Measurements from ENCODE around the gene FANCB. TPM values are rescaled to one million over a fixed set of nuclear protein-coding genes. Genes with fewer than 3 reads are reported as not detected.

FANCB gene
- total RNA-seq, 1 donor from 2014 or later, result 0.74 TPM

DNA sequence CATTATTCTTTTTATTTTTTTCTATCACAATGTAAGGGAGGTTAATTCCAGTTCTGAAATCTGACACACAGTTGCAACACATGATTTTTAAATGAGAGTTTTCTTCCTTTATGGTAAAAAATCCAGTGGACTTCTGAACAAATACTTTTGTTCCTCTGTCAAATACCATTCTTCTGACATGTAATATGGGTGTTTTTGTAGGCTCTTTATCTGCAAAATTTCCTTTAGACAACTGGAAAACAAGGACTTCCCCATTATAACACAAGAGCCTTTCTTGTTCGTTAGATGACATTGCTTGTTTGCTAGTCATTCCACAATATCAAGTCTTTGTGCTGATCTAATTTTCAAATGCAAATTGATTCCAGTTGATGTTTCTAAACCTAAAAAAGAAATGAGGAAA is 7.7 kb downstream of the FANCB start:
- DNase-seq (ENCODE audit: extremely low spot score in 2 of 2), result no peak
- H3K27ac ChIP-seq, result no peak overlapping the region
- intact Hi-C loops (cut with DNase I), result no loop called here
- no peaks in the 10 kb centered on the region for H3K36me3 ChIP-seq
- H3K27me3 ChIP-seq, result no peaks in the 10 kb centered on the region
- H3K9me3 ChIP-seq, result no peaks in the 10 kb centered on the region
- no peaks in the 10 kb centered on the region for H3K4me1 ChIP-seq
- no peak overlapping the region for H3K4me3 ChIP-seq
- TF ChIP-seq, protein P1, sequence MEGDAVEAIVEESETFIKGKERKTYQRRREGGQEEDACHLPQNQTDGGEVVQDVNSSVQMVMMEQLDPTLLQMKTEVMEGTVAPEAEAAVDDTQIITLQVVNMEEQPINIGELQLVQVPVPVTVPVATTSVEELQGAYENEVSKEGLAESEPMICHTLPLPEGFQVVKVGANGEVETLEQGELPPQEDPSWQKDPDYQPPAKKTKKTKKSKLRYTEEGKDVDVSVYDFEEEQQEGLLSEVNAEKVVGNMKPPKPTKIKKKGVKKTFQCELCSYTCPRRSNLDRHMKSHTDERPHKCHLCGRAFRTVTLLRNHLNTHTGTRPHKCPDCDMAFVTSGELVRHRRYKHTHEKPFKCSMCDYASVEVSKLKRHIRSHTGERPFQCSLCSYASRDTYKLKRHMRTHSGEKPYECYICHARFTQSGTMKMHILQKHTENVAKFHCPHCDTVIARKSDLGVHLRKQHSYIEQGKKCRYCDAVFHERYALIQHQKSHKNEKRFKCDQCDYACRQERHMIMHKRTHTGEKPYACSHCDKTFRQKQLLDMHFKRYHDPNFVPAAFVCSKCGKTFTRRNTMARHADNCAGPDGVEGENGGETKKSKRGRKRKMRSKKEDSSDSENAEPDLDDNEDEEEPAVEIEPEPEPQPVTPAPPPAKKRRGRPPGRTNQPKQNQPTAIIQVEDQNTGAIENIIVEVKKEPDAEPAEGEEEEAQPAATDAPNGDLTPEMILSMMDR (IDR thresholded peaks at IDR 0.05), result no peak

DNA sequence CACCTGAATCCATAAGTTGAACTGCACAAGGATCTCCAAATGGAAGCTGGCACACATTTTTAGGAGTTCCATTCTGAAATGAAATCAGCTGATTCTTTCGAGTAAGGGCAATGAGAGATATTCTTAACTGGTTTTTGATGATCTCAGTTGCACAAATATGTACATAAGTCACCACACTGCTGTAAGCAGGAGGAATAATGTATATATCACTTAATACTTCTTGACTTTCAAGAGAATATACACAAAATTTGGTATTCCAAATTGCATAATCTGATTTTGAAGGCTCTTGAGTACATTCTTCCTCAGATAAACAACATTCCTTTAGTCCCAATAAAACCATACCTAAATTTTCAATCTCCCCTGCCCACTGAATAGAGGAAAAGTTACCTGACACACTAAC is 8.2 kb downstream of the FANCB start:
- no peak overlapping the region for H3K27ac ChIP-seq
- H3K4me1 ChIP-seq, result no peaks in the 10 kb centered on the region
- intact Hi-C loops (cut with DNase I), result no loop called here
- DNase-seq (ENCODE audit: extremely low spot score in 2 of 2), result no peak
- H3K9me3 ChIP-seq, result no peaks in the 10 kb centered on the region
- no peaks in the 10 kb centered on the region for H3K36me3 ChIP-seq
- H3K27me3 ChIP-seq, result no peaks in the 10 kb centered on the region
- H3K4me3 ChIP-seq, result no peak overlapping the region
- no peak for TF ChIP-seq POLR2A (IDR thresholded peaks at IDR 0.05)
- TF ChIP-seq, protein P1 (IDR thresholded peaks at IDR 0.05), result no peak
- TF ChIP-seq POLR2AphosphoS5 (IDR thresholded peaks at IDR 0.05; ENCODE audit: insufficient read depth in 1 of 2, low read depth in 1 of 2), result no peak

DNA sequence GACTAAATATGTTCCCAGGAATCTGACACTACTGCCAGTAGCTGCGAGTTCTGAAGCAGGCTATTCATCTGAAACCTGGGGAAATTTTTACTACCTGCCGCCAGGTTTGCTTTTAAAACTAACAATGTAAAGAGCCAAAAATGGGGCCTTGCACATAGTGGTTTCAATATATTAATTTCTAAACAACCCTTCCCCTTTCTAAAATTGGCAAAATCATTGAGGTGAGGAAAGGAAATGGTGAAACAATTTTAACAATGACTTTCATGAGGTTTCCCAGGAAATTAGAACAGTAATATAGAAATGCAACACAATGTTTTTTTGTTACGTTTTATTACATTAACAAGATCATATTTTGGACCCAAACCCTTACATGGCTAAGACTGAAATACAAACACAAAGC is 21.3 kb downstream of the FANCB start:
- H3K27ac ChIP-seq, result no peak overlapping the region
- TF ChIP-seq POLR2AphosphoS5 (IDR thresholded peaks at IDR 0.05; ENCODE audit: insufficient read depth in 1 of 2, low read depth in 1 of 2), result no peak
- TF ChIP-seq, protein P1 (IDR thresholded peaks at IDR 0.05), result no peak
- TF ChIP-seq POLR2A (IDR thresholded peaks at IDR 0.05), result no peak
- no peak overlapping the region for H3K4me3 ChIP-seq
- DNase-seq (ENCODE audit: extremely low spot score in 2 of 2), result no peak
- H3K36me3 ChIP-seq, result no peaks in the 10 kb centered on the region
- no peaks in the 10 kb centered on the region for H3K9me3 ChIP-seq
- H3K4me1 ChIP-seq, result no peaks in the 10 kb centered on the region
- intact Hi-C loops (cut with DNase I), result no loop called here
- no peaks in the 10 kb centered on the region for H3K27me3 ChIP-seq

DNA sequence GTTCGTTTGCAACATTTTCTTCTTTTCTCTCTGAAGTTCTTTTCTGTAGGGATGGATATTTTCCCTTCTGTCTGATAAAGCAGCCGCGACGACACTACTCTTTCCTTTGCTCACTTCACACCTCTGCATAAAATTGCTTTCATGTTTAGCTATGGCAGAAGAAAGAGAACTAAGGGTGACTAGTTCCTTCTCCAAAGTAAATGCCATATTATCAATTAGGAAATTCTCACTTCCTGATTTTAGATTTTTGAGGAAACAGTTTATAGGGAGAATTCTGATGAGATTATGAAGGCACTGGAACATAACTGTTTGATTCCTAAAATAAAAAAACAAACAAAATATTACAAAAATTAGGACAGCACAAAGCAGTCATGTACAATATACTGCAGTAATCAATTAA is 29.2 kb downstream of the FANCB start:
- no peak for TF ChIP-seq POLR2A (IDR thresholded peaks at IDR 0.05)
- no peak for TF ChIP-seq POLR2AphosphoS5 (IDR thresholded peaks at IDR 0.05; ENCODE audit: insufficient read depth in 1 of 2, low read depth in 1 of 2)
- TF ChIP-seq, protein P1 (IDR thresholded peaks at IDR 0.05), result no peak
- intact Hi-C loops (cut with DNase I), result no loop called here

DNA sequence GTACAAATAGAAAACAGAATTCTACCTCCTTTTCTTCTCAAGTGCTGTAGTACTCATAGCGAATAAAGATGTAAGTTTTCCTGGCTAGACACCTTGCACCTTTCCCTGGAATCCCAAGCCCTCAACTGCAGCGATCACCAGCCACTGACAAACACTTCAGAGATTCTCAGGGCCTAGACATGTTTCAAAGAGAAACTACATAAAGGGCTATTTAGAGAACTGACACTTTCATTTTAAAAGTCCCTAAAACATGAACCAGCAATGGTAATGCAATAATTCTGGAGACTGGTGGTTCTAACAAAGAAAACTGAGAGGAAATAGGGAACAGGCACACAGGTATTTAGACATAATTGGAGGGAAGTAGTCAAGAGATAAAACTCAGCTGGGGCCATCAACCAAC is 35.7 kb downstream of the FANCB start:
- TF ChIP-seq POLR2AphosphoS5 (IDR thresholded peaks at IDR 0.05; ENCODE audit: insufficient read depth in 1 of 2, low read depth in 1 of 2), result no peak
- TF ChIP-seq, protein P1 (IDR thresholded peaks at IDR 0.05), result no peak
- TF ChIP-seq POLR2A (IDR thresholded peaks at IDR 0.05), result no peak
- H3K27me3 ChIP-seq, result no peaks in the 10 kb centered on the region
- H3K9me3 ChIP-seq, result no peaks in the 10 kb centered on the region
- intact Hi-C loops (cut with DNase I), result no loop called here
- no peaks in the 10 kb centered on the region for H3K4me1 ChIP-seq
- DNase-seq (ENCODE audit: extremely low spot score in 2 of 2), result no peak
- no peak overlapping the region for H3K27ac ChIP-seq
- no peaks in the 10 kb centered on the region for H3K36me3 ChIP-seq
- no peak overlapping the region for H3K4me3 ChIP-seq

More for the DNA sequence above, 29.2 kb downstream of the FANCB start:
- DNase-seq (ENCODE audit: extremely low spot score in 2 of 2), result no peak
- Histone ChIP-seq H3K4me3 (no peak overlapping the region), H3K36me3 (no peaks in the 10 kb centered on the region), H3K9me3 (no peaks in the 10 kb centered on the region), H3K27me3 (no peaks in the 10 kb centered on the region), H3K4me1 (no peaks in the 10 kb centered on the region), H3K27ac (no peak overlapping the region)

Measured in vagina (tissue), 2 donors.